DOHH2 (cell line): ENCODE measurements around the gene PODXL2.

Experiments
- H3F3A ChIP-seq: fragments of 200-600 bp; sonication (generic), shearing (Covaris generic); 2 replicates; pipeline ENCODE4 v1.6.0; 2016; ENCODE audit warnings: antibody characterized with exemption, mild to moderate bottlenecking; ENCODE audit not compliant: control insufficient read depth, insufficient read depth
- H3K27ac ChIP-seq: fragments of 200-600 bp; sonication (generic); 2 replicates; pipeline ENCODE4 v1.5.1; 2014; ENCODE audit warnings: low read depth, mild to moderate bottlenecking, low read length, moderate library complexity
- H3K27me3 ChIP-seq: fragments of 200-600 bp; sonication (generic); 2 replicates; pipeline ENCODE4 v1.6.1; 2014; ENCODE audit warnings: mild to moderate bottlenecking, low read length, mixed read lengths; ENCODE audit not compliant: control insufficient read depth
- H3K36me3 ChIP-seq: fragments of 200-600 bp; sonication (generic); 2 replicates; pipeline ENCODE4 v1.6.1; 2014; ENCODE audit warnings: mild to moderate bottlenecking, low read length, moderate library complexity, mixed read lengths; ENCODE audit not compliant: control insufficient read depth
- H3K4me1 ChIP-seq: fragments of 200-600 bp; sonication (generic); 2 replicates; pipeline ENCODE4 v1.6.1; 2014; ENCODE audit warnings: mild to moderate bottlenecking, low read length, mixed read lengths; ENCODE audit not compliant: control insufficient read depth
- H3K4me2 ChIP-seq: fragments of 200-600 bp; sonication (generic); 2 replicates; pipeline ENCODE4 v1.6.0; 2014; ENCODE audit warnings: mild to moderate bottlenecking, low read length, moderate library complexity
- H3K4me3 ChIP-seq: fragments of 200-600 bp; sonication (generic); 2 replicates; pipeline ENCODE4 v1.5.1; 2014; ENCODE audit warnings: mild to moderate bottlenecking, low read length, mixed read lengths
- H3K79me2 ChIP-seq: fragments of 200-600 bp; sonication (generic); 2 replicates; pipeline ENCODE4 v1.6.1; 2014; ENCODE audit warnings: mild to moderate bottlenecking, low read length, mixed read lengths; ENCODE audit not compliant: control insufficient read depth
- H3K9me2 ChIP-seq: fragments of 200-600 bp; sonication (generic); replicated peaks from 2 replicates; pipeline ENCODE4 v1.6.1; 2014; ENCODE audit warnings: mild to moderate bottlenecking, low read length, mixed read lengths; ENCODE audit not compliant: control insufficient read depth
- H3K9me3 ChIP-seq: fragments of 200-600 bp; sonication (generic); 2 replicates; pipeline ENCODE4 v1.6.1; 2014; ENCODE audit warnings: antibody characterized with exemption, low read length, mixed read lengths; ENCODE audit not compliant: control insufficient read depth, insufficient read depth
- H4K20me1 ChIP-seq: fragments of 200-600 bp; sonication (generic); 2 replicates; pipeline ENCODE4 v1.6.0; 2014; ENCODE audit warnings: low read depth, mild to moderate bottlenecking, antibody characterized with exemption, low read length, moderate library complexity; ENCODE audit not compliant: control insufficient read depth, insufficient read depth
- EZH2phosphoT487 ChIP-seq: fragments of 200-600 bp; sonication (generic); IDR thresholded peaks from 2 replicates; pipeline ENCODE4 v1.6.1; 2017; ENCODE audit warnings: borderline replicate concordance, mild to moderate bottlenecking, antibody characterized with exemption, low read length, moderate library complexity, mixed read lengths
- TF ChIP-seq, protein P1 (sequence below): fragments of 200-600 bp; sonication (generic); IDR thresholded peaks from one replicate; pipeline ENCODE4 v1.5.1; 2014; ENCODE audit warnings: antibody characterized with exemption, mild to moderate bottlenecking, low read depth, low read length; ENCODE audit not compliant: poor library complexity, severe bottlenecking

The PODXL2 gene

DNA sequence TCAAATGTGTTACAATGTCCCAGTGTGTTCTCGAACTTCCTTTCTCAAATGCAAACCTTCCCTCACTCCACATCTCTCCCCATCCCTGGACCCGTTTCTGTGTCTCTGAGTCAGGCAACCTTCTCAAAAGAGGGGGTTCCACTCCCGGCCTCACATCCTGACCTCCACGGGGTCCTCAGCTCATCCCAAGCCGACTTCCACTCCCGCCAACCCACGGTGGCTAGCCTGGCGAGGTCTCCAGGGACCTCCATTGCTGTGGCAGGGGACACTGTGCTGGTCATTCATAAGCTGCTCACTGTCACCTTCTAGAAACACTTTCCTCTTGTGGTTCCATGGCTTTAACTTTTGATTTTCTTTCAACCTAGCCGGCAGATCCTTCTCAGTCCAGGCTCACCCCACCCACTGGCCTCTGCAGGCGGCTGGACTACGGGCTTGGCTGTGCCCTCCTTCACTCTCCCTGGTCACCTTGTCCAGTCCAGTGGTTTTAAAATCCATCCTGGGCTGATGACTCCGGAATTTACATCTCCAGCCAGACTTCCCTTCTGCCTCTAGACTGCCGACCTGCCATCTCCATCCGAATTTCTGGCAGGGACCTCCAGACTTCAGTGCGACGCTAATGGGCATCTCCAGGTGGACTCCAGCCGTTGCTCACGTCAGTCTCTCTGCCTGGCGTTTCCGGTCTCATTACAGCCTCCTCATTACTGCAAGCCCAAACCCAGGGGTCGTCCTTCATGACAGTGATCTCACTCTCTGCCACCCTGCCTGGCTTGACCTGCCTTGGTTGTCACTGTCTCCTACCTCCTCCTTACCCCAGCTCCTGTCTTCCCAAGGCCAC lies 63.7 kb downstream of the PODXL2 start:
- H3K4me1 ChIP-seq: peaks cover 14% of the 10 kb centered on the region
- no peaks in the 10 kb centered on the region for H3F3A ChIP-seq
- no peaks in the 10 kb centered on the region for H3K9me3 ChIP-seq
- no peaks in the 10 kb centered on the region for H4K20me1 ChIP-seq
- no peaks in the 10 kb centered on the region for H3K9me2 ChIP-seq
- no peak overlapping the region for H3K4me3 ChIP-seq
- TF ChIP-seq, protein P1, sequence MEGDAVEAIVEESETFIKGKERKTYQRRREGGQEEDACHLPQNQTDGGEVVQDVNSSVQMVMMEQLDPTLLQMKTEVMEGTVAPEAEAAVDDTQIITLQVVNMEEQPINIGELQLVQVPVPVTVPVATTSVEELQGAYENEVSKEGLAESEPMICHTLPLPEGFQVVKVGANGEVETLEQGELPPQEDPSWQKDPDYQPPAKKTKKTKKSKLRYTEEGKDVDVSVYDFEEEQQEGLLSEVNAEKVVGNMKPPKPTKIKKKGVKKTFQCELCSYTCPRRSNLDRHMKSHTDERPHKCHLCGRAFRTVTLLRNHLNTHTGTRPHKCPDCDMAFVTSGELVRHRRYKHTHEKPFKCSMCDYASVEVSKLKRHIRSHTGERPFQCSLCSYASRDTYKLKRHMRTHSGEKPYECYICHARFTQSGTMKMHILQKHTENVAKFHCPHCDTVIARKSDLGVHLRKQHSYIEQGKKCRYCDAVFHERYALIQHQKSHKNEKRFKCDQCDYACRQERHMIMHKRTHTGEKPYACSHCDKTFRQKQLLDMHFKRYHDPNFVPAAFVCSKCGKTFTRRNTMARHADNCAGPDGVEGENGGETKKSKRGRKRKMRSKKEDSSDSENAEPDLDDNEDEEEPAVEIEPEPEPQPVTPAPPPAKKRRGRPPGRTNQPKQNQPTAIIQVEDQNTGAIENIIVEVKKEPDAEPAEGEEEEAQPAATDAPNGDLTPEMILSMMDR: no peak
- TF ChIP-seq EZH2phosphoT487: no peak
- H3K36me3 ChIP-seq: no peaks in the 10 kb centered on the region
- H3K79me2 ChIP-seq: no peaks in the 10 kb centered on the region
- no peaks in the 10 kb centered on the region for H3K27me3 ChIP-seq
- H3K27ac ChIP-seq: no peak overlapping the region
- no peak overlapping the region for H3K4me2 ChIP-seq

DNA sequence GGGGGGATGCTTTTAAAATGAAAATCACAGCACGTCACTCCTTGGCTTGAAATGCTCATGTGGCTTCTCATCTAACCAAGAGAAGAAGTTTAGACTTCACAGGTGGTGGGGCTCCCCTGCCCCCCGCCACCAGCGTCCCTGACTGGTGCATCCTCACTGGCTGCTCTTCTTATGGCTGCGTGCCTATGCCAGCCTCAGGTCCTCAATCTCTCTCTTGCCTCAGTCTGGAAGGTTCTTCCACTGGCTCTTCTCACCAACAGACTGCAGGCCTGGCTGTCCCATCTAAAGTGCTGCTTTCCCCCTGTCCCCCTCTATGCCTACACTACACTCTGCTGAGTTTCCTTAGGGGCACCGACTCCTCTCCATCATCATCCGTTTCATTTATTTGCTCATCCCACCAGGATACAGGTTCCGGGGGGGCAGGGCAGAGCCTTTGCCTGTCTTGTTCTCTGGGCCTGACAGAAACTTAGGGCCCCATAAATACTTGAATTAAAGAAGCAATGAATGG lies 64.4 kb downstream of the PODXL2 start:
- no peaks in the 10 kb centered on the region for H3K79me2 ChIP-seq
- TF ChIP-seq, protein P1: no peak
- no peak for TF ChIP-seq EZH2phosphoT487
- no peaks in the 10 kb centered on the region for H4K20me1 ChIP-seq
- no peak overlapping the region for H3K4me3 ChIP-seq
- H3F3A ChIP-seq: no peaks in the 10 kb centered on the region
- no peaks in the 10 kb centered on the region for H3K36me3 ChIP-seq
- H3K27me3 ChIP-seq: no peaks in the 10 kb centered on the region
- no peaks in the 10 kb centered on the region for H3K9me3 ChIP-seq
- no peak overlapping the region for H3K4me2 ChIP-seq
- H3K27ac ChIP-seq: no peak overlapping the region
- H3K9me2 ChIP-seq: no peaks in the 10 kb centered on the region
- peaks cover 17% of the 10 kb centered on the region for H3K4me1 ChIP-seq

DNA sequence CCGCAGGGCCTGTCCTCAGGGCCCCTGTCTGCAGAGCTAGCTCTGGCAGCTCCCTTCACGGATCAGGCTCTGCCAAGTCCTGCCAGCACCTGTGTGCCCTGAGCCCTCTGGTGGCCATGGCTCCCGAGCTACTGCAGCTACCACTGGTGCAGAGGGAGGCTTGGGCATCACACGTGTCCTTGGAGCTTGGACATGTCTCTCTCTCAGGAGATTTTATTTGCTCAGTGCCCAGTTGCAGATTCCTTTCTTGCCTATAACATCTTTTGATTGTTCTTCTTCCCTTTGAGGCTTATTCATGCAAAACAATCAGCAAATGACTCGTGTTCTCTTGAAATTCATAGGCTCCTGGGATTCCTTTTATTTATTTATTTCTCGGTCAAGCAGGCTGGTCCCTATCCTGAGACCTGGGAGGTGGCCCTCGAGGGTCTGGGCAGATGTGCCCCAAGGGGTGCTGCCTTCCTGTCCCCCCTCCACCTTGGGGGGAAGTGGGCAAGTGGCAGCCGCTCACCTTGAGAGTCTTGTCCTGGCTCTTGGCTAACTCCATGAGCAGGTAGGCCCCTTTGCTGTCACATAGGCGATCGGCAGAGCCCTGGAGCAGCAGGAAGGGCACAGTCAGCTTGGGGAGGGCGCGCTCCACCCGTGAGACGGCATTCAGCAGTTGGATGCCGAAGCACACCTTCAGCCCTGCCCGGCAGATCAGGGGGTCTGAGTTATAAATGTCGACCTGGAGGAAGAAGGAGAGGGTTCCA lies 65.7 kb downstream of the PODXL2 start:
- no peak for TF ChIP-seq EZH2phosphoT487
- TF ChIP-seq, protein P1: peak; percentile 49
- Histone ChIP-seq H3K9me2 (no peaks in the 10 kb centered on the region), H3K79me2 (no peaks in the 10 kb centered on the region), H3K36me3 (no peaks in the 10 kb centered on the region), H3K9me3 (no peaks in the 10 kb centered on the region), H3K27me3 (no peaks in the 10 kb centered on the region), H3K4me2 (no peak overlapping the region), H3K4me1 (peaks cover 17% of the 10 kb centered on the region), H3K4me3 (no peak overlapping the region), H3F3A (no peaks in the 10 kb centered on the region), H3K27ac (no peak overlapping the region), H4K20me1 (no peaks in the 10 kb centered on the region)
